ENCODE measurements around the gene TCTN1.

Gene TCTN1

GRCh38 chr12:110658242-110658641 is 44.3 kb downstream of the TCTN1 start:
- no peaks in the 10 kb centered on the region for H3K27me3 ChIP-seq (ENCODE audit: control insufficient read depth, insufficient read depth, low read length, poor library complexity, severe bottlenecking)
- no peak overlapping the region for H3K4me3 ChIP-seq (ENCODE audit: insufficient read depth, low read depth, low read length)
- H3K9me3 ChIP-seq (ENCODE audit: control insufficient read depth, low read length), result no peaks in the 10 kb centered on the region
- 89 to 96% methylated on average over 9 of the region's 9 CpGs for WGBS, 2 experiments
- H3K4me1 ChIP-seq (ENCODE audit: control insufficient read depth, insufficient read depth, low read length), result no peaks in the 10 kb centered on the region
- H3K36me3 ChIP-seq (ENCODE audit: control insufficient read depth, insufficient read depth, low read length), result no peaks in the 10 kb centered on the region
- H3K27ac ChIP-seq (ENCODE audit: insufficient read depth, low read depth, low read length, poor library complexity, severe bottlenecking), result no peak overlapping the region

GRCh38 chr12:110658878-110659277 is 44.9 kb downstream of the TCTN1 start:
- WGBS, 2 experiments, result 94 to 95% methylated on average over 3 of the region's 3 CpGs

GRCh38 chr12:110661337-110661972 is 47.5 kb downstream of the TCTN1 start:
- no peaks in the 10 kb centered on the region for H3K36me3 ChIP-seq (ENCODE audit: control insufficient read depth, insufficient read depth, low read length)
- no peaks in the 10 kb centered on the region for H3K27me3 ChIP-seq (ENCODE audit: control insufficient read depth, insufficient read depth, low read length, poor library complexity, severe bottlenecking)
- H3K4me1 ChIP-seq (ENCODE audit: control insufficient read depth, insufficient read depth, low read length), result no peaks in the 10 kb centered on the region
- H3K4me3 ChIP-seq (ENCODE audit: insufficient read depth, low read depth, low read length), result no peak overlapping the region
- H3K9me3 ChIP-seq (ENCODE audit: control insufficient read depth, low read length), result no peaks in the 10 kb centered on the region
- 87% methylated on average over 23 of the region's 23 CpGs for WGBS, 2 experiments
- H3K27ac ChIP-seq (ENCODE audit: insufficient read depth, low read depth, low read length, poor library complexity, severe bottlenecking), result no peak overlapping the region

More at GRCh38 chr12:110658878-110659277, 44.9 kb downstream of the TCTN1 start:
- Histone ChIP-seq H3K9me3 (ENCODE audit: control insufficient read depth, low read length) (no peaks in the 10 kb centered on the region), H3K4me3 (ENCODE audit: insufficient read depth, low read depth, low read length) (no peak overlapping the region), H3K27ac (ENCODE audit: insufficient read depth, low read depth, low read length, poor library complexity, severe bottlenecking) (no peak overlapping the region), H3K4me1 (ENCODE audit: control insufficient read depth, insufficient read depth, low read length) (no peaks in the 10 kb centered on the region), H3K27me3 (ENCODE audit: control insufficient read depth, insufficient read depth, low read length, poor library complexity, severe bottlenecking) (no peaks in the 10 kb centered on the region), H3K36me3 (ENCODE audit: control insufficient read depth, insufficient read depth, low read length) (no peaks in the 10 kb centered on the region)

- Histone ChIP-seq H3K9me3 (ENCODE audit: control insufficient read depth, low read length) (no peaks in the 10 kb centered on the region), H3K4me1 (ENCODE audit: control insufficient read depth, insufficient read depth, low read length) (no peaks in the 10 kb centered on the region), H3K36me3 (ENCODE audit: control insufficient read depth, insufficient read depth, low read length) (no peaks in the 10 kb centered on the region), H3K27me3 (ENCODE audit: control insufficient read depth, insufficient read depth, low read length, poor library complexity, severe bottlenecking) (no peaks in the 10 kb centered on the region), H3K27ac (ENCODE audit: insufficient read depth, low read depth, low read length, poor library complexity, severe bottlenecking) (no peak overlapping the region), H3K4me3 (ENCODE audit: insufficient read depth, low read depth, low read length) (no peak overlapping the region)
- 91 to 93% methylated on average over 6 of the region's 6 CpGs for WGBS, 2 experiments
These were observed 53.0 kb downstream of the TCTN1 start for GRCh38 chr12:110666892-110667291.

- 94% methylated on average over 3 of the region's 3 CpGs for WGBS, 2 experiments
- Histone ChIP-seq H3K36me3 (ENCODE audit: control insufficient read depth, insufficient read depth, low read length) (no peaks in the 10 kb centered on the region), H3K9me3 (ENCODE audit: control insufficient read depth, low read length) (no peaks in the 10 kb centered on the region), H3K4me3 (ENCODE audit: insufficient read depth, low read depth, low read length) (no peak overlapping the region), H3K4me1 (ENCODE audit: control insufficient read depth, insufficient read depth, low read length) (no peaks in the 10 kb centered on the region), H3K27ac (ENCODE audit: insufficient read depth, low read depth, low read length, poor library complexity, severe bottlenecking) (no peak overlapping the region), H3K27me3 (ENCODE audit: control insufficient read depth, insufficient read depth, low read length, poor library complexity, severe bottlenecking) (no peaks in the 10 kb centered on the region)
These were observed 53.7 kb downstream of the TCTN1 start for GRCh38 chr12:110667671-110668070.

- WGBS, 2 experiments, result 91 to 92% methylated on average over 12 of the region's 12 CpGs
- Histone ChIP-seq H3K9me3 (ENCODE audit: control insufficient read depth, low read length) (no peaks in the 10 kb centered on the region), H3K36me3 (ENCODE audit: control insufficient read depth, insufficient read depth, low read length) (no peaks in the 10 kb centered on the region), H3K27me3 (ENCODE audit: control insufficient read depth, insufficient read depth, low read length, poor library complexity, severe bottlenecking) (no peaks in the 10 kb centered on the region), H3K4me1 (ENCODE audit: control insufficient read depth, insufficient read depth, low read length) (no peaks in the 10 kb centered on the region), H3K4me3 (ENCODE audit: insufficient read depth, low read depth, low read length) (no peak overlapping the region), H3K27ac (ENCODE audit: insufficient read depth, low read depth, low read length, poor library complexity, severe bottlenecking) (no peak overlapping the region)
These were observed 54.7 kb downstream of the TCTN1 start for GRCh38 chr12:110668480-110669192.

- Histone ChIP-seq H3K27me3 (ENCODE audit: control insufficient read depth, insufficient read depth, low read length, poor library complexity, severe bottlenecking) (no peaks in the 10 kb centered on the region), H3K27ac (ENCODE audit: insufficient read depth, low read depth, low read length, poor library complexity, severe bottlenecking) (no peak overlapping the region), H3K4me3 (ENCODE audit: insufficient read depth, low read depth, low read length) (no peak overlapping the region), H3K4me1 (ENCODE audit: control insufficient read depth, insufficient read depth, low read length) (no peaks in the 10 kb centered on the region), H3K9me3 (ENCODE audit: control insufficient read depth, low read length) (no peaks in the 10 kb centered on the region), H3K36me3 (ENCODE audit: control insufficient read depth, insufficient read depth, low read length) (no peaks in the 10 kb centered on the region)
- WGBS, 2 experiments, result 86% methylated on average over 5 of the region's 5 CpGs
These were observed 55.2 kb downstream of the TCTN1 start for GRCh38 chr12:110669193-110669502.

- no peaks in the 10 kb centered on the region for H3K36me3 ChIP-seq (ENCODE audit: control insufficient read depth, insufficient read depth, low read length)
- no peak overlapping the region for H3K27ac ChIP-seq (ENCODE audit: insufficient read depth, low read depth, low read length, poor library complexity, severe bottlenecking)
- no peak overlapping the region for H3K4me3 ChIP-seq (ENCODE audit: insufficient read depth, low read depth, low read length)
- no peaks in the 10 kb centered on the region for H3K9me3 ChIP-seq (ENCODE audit: control insufficient read depth, low read length)
- 78% methylated on average over 4 of the region's 4 CpGs for WGBS, 2 experiments
- no peaks in the 10 kb centered on the region for H3K27me3 ChIP-seq (ENCODE audit: control insufficient read depth, insufficient read depth, low read length, poor library complexity, severe bottlenecking)
- H3K4me1 ChIP-seq (ENCODE audit: control insufficient read depth, insufficient read depth, low read length), result no peaks in the 10 kb centered on the region
These were observed 56.3 kb downstream of the TCTN1 start for GRCh38 chr12:110670161-110670701.

GRCh38 chr12:110676171-110676570 is 62.2 kb downstream of the TCTN1 start:
- Histone ChIP-seq H3K4me3 (ENCODE audit: insufficient read depth, low read depth, low read length) (no peak overlapping the region), H3K27me3 (ENCODE audit: control insufficient read depth, insufficient read depth, low read length, poor library complexity, severe bottlenecking) (no peaks in the 10 kb centered on the region)
- 90% methylated on average over 4 of the region's 4 CpGs for WGBS, 2 experiments

GRCh38 chr12:110677206-110677911 is 63.4 kb downstream of the TCTN1 start:
- H3K36me3 ChIP-seq (ENCODE audit: control insufficient read depth, insufficient read depth, low read length), result no peaks in the 10 kb centered on the region
- 67 to 77% methylated on average over 5 of the region's 5 CpGs for WGBS, 2 experiments
- H3K4me1 ChIP-seq (ENCODE audit: control insufficient read depth, insufficient read depth, low read length), result no peaks in the 10 kb centered on the region
- no peaks in the 10 kb centered on the region for H3K27me3 ChIP-seq (ENCODE audit: control insufficient read depth, insufficient read depth, low read length, poor library complexity, severe bottlenecking)
- no peak overlapping the region for H3K4me3 ChIP-seq (ENCODE audit: insufficient read depth, low read depth, low read length)
- H3K9me3 ChIP-seq (ENCODE audit: control insufficient read depth, low read length), result no peaks in the 10 kb centered on the region
- no peak overlapping the region for H3K27ac ChIP-seq (ENCODE audit: insufficient read depth, low read depth, low read length, poor library complexity, severe bottlenecking)

More at GRCh38 chr12:110676171-110676570, 62.2 kb downstream of the TCTN1 start:
- H3K36me3 ChIP-seq (ENCODE audit: control insufficient read depth, insufficient read depth, low read length), result no peaks in the 10 kb centered on the region
- H3K9me3 ChIP-seq (ENCODE audit: control insufficient read depth, low read length), result no peaks in the 10 kb centered on the region
- no peaks in the 10 kb centered on the region for H3K4me1 ChIP-seq (ENCODE audit: control insufficient read depth, insufficient read depth, low read length)
- H3K27ac ChIP-seq (ENCODE audit: insufficient read depth, low read depth, low read length, poor library complexity, severe bottlenecking), result no peak overlapping the region

Measured in ectodermal cell (in vitro differentiated cells).